Measurements from ENCODE around the gene CPZ. TPM values are rescaled to one million over a fixed set of nuclear protein-coding genes. Genes with fewer than 3 reads are reported as not detected.

Gene CPZ
- total and polyA plus RNA-seq, 2 experiments from 2014 or later, result 24.6 to 37.3 TPM

- Mint-ChIP-seq H3K36me3 (ENCODE audit: low read depth) (no peaks in the 10 kb centered on the region; the same call in 2 of the 3 replicates), H3K27ac (no peak overlapping the region), H3K27me3 (ENCODE audit: insufficient read depth, low read depth, poor library complexity) (peaks cover 15% of the 10 kb centered on the region), H3K4me1 (peaks cover 21% of the 10 kb centered on the region), H3K4me3 (no peak overlapping the region), H3K9me3 (no peaks in the 10 kb centered on the region; the same call in 1 of the 3 replicates)
- TF ChIP-seq ZNF462 (CRISPR knock-in tag; IDR thresholded peaks at IDR 0.05) (no peak), STAT1 (IDR thresholded peaks at IDR 0.05; ENCODE audit: unreplicated experiment) (no peak), ZNF114 (CRISPR knock-in tag; IDR thresholded peaks at IDR 0.05) (no peak), ETS1 (IDR thresholded peaks at IDR 0.05) (no peak), POLR2AphosphoS5 (IDR thresholded peaks at IDR 0.05; ENCODE audit: low read depth) (no peak), NANOG (IDR thresholded peaks at IDR 0.05; ENCODE audit: borderline replicate concordance) (no peak), CTCF (conservative IDR thresholded peaks at IDR 0.05; ENCODE audit: low read depth in 2 of 2) (no peak), ZNF331 (CRISPR knock-in tag; IDR thresholded peaks at IDR 0.05; ENCODE audit: low read depth) (no peak), EZH2phosphoT487 (IDR thresholded peaks at IDR 0.05; ENCODE audit: unreplicated experiment) (no peak)
- Histone ChIP-seq H3F3A (replicated peaks; ENCODE audit: low read depth) (no peaks in the 10 kb centered on the region), H3K36me3 (ENCODE audit: insufficient read depth) (no peaks in the 10 kb centered on the region), H3K27ac (ENCODE audit: low read depth) (no peak overlapping the region), H4K20me1 (replicated peaks; ENCODE audit: insufficient read depth) (no peaks in the 10 kb centered on the region), H3K4me3 (no peak overlapping the region), H3K4me2 (no peak overlapping the region), H3K9me2 (ENCODE audit: insufficient read depth) (no peaks in the 10 kb centered on the region), H3K79me2 (replicated peaks; ENCODE audit: insufficient read depth) (no peaks in the 10 kb centered on the region), H3K27me3 (ENCODE audit: insufficient read depth) (no peaks in the 10 kb centered on the region), H3K4me1 (ENCODE audit: insufficient read depth) (peaks cover 19% of the 10 kb centered on the region; the same call in 1 of the 2 replicates), H2AFZ (peak overlapping the region; percentile 81)
- ATAC-seq, result peak; percentile 53
- DNase-seq (ENCODE audit: low spot score), result no peak
These were observed 32.1 kb upstream of the CPZ start for GRCh38 chr4:8560265-8561047.

Measured in GM23338 (cell line).